Spleen (tissue), 7 donors: ENCODE measurements around the gene ADAM10.

Experiments
- CTCF ChIP-seq, 11 experiments: fragments of 200-600 bp in 7 of 11; fragments of 450-650 bp in 4 of 11; sonication (generic) in 4 of 11; IDR thresholded peaks in 8 of 11; conservative IDR thresholded peaks in 3 of 11; 1 replicate in 7 of 11; 2 replicates in 4 of 11; pipeline versions ENCODE4 v1.4.0 to v1.8.0; 2016 to 2021; ENCODE audit warnings: antibody characterized with exemption in 11 of 11, inconsistent platforms in 4 of 11, mild to moderate bottlenecking in 1 of 11
- POLR2A ChIP-seq, 3 donors: fragments of 450-650 bp; IDR thresholded peaks; one replicate each; pipeline ENCODE4 v1.5.1; 2017; ENCODE audit warnings: antibody characterized with exemption in 3 of 3, mild to moderate bottlenecking in 1 of 3
- POLR2AphosphoS5 ChIP-seq, 3 donors: sonication (generic); formaldehyde crosslinking; IDR thresholded peaks; one replicate each; pipeline ENCODE4 v1.5.1; 2017; ENCODE audit warnings: antibody characterized with exemption in 3 of 3
- donor health status: DM: no; HTN: no; CAD: no; lungs with moderate emphysema.
- donor health status: DM: no; HTN: no; CAD: no.
- donor health status: DM: no; HTN: no; CAD: no.

DNA sequence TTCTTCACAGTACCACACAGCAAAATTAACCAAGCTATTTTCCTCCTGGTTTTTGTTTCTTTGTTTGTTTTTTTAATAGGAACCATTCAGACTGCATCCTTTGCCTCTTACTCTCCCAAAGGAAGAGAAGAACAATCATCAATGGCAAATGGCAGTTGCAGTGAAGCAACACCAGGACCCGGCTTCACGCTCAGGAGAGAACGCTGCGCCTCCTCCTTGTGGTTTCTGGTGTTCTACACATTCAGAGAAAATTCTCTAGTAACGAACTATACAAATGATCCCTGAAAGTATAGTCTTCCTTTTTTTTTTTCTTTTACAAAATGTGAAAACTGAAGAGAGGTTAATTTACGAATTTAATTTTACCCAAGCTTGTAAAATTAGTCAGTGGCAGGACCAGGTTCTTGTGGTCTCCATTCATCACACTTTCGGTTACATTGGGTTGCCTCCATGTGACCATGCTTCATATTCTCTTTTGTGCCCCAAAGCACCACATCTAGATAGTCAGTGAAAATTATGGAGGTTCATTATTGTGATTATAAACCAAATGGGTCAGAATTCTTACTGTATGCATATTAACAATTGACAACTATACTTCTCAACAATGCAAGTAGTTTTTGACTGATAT is 11.0 kb upstream of the ADAM10 start:
- no peak for TF ChIP-seq CTCF (IDR thresholded peaks at IDR 0.05 in 8 of 11, conservative IDR thresholded peaks at IDR 0.05 in 3 of 11)
- no peak for TF ChIP-seq POLR2A (IDR thresholded peaks at IDR 0.05)
- TF ChIP-seq POLR2AphosphoS5 (IDR thresholded peaks at IDR 0.05) = no peak
